ENCODE data around the gene ANAPC5. TPM values are rescaled to one million over a fixed set of nuclear protein-coding genes. Genes with fewer than 3 reads are reported as not detected.
"Not testable (repeated sequence)": the region's sequence is repeated elsewhere in the genome, so short reads cannot be mapped to it uniquely, and the experiment has no call there.

Gene ANAPC5
- 69.7 TPM for total RNA-seq

GRCh38 chr12:121351820-121352681, at the start of gene ANAPC5:
ANAPC5 (minus strand) TSS chr12:121352411; CDS start chr12:121352340, 71 bp downstream.
- peak; percentile 97 for DNase-seq (ENCODE audit: low spot score)

DNA sequence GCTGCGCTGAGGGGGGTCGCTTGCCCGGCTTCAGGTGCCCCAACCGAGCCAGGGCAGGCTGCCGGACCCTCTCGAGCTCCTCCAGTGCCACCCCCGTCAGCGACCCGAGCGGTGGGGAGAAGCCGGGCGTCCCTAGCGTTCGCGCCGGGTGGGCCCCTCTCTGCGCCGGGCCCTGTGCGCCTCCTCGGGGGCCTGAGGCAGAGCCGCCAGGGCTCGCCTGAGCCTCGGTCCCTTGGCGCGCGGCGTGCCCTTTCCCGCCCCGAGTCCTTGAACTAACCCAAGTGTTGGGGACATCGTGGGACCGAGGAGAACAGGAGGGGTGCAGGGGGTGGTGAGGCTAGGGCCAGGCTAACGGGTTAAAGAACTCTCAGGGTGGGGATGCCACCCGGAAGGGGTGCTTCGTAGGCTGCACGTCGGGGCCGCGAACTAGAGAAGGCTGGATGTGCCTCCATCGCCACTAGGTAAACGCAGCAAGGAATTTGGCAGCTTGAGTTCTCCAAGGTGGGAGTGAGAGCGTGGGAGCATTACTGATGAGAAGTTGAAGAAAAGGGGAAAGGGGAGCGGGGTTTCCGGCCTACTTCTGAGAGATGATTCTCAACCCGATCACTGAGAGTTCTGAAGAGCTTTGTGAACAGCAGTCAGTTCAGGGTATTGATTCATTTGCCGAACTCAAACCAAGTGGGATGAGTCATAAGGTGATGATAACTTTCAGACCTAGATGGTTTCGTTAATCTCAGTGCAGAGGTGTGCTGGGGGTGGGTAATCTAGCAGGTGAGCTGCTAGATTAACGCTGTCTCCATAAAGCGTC, 48.3 kb upstream of the ANAPC5 start:
- peak; percentile 18 for DNase-seq (ENCODE audit: low spot score)

DNA sequence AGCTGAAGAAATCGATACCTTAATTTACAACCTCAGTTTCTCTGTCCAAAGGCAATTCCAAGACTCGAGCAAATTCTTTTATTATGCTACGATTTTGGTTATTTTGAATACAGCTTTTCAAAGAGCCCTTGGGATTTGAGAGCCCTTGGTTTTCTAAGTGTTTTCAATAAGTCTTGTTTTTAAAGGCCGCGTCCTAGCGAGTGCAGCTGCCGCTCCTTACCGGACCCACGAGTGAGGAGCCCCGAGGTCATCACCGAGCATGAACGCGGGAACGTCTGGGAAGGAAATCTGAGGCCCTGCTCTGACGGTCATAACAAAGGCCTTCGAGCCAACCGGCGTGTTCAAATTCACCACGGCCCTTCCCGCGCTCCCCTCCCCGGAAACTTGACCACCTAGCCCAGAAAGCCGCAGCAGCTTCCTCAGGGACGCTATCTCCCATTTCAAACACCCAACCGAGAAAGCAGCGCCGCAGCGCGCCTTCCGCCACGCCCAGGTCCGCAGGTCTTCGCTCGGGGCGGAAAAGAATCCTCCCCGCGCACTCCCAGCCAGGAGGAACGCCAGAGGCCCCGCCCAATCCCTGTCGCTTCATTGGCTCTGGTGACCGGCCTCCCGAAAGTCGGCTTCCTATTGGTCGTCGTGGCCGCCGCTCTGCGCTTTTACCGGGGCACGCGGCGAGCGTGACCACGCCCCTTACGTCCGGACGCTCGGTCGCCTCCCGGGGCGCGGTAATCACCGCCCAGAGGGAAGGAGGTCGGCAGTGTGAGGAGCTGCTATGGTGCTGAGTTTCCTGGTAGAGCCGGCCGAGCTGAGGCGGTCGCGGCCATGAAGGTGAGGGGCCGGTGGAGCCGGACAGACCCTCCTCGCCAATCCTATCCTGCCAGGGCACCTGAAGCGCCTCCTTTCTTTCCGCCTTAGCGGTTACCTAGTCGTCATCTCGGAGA, 47.5 kb upstream of the ANAPC5 start, which contains the start of gene RNF34:
RNF34 (plus strand) TSS at position 728 of the 941 bp plus-strand sequence; CDS start at position 823, 95 bp downstream.
- DNase-seq (ENCODE audit: low spot score), result peak; percentile 99

GRCh38 chr12:121398355-121398754, 46.1 kb upstream of the ANAPC5 start:
- DNase-seq (ENCODE audit: low spot score), result no peak

DNA sequence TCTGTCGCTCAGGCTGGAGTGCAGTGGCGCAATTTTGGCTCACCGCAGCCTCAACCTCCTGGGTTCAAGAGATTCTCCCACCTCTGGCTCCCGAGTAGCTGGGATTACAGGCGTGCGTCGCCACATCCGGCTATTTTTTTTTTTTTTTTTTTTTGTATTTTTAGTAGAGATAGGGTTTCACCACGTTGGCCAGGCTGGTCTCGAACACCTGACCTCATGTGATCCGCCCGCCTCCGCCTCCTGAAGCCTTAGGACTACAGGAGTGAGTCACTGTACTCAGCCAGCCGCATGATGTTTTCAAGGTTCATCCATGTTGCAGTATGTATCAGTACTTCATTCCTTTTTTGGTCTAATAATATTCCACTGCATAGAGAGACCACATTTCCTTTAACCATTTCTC, 45.3 kb upstream of the ANAPC5 start:
- no peak for DNase-seq (ENCODE audit: low spot score)

DNA sequence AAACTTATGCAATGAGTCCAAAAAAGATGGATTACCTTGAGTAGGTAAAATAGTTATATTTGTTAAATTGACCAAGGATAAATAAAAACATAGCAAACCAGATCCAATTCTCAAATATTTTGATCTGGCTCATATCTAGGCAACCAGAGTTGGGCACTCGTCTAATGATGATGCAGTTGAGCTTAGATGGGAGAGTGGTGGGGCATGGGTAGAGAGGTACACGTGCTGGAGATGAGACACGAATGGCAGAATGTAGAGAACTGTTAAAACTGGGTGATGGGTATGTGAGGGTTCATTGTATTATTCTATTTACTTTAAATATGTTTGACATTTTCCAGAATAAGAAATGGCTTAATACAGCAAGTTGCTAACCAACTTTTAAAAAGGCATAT, 40.1 kb upstream of the ANAPC5 start:
- DNase-seq (ENCODE audit: low spot score), result no peak

DNA sequence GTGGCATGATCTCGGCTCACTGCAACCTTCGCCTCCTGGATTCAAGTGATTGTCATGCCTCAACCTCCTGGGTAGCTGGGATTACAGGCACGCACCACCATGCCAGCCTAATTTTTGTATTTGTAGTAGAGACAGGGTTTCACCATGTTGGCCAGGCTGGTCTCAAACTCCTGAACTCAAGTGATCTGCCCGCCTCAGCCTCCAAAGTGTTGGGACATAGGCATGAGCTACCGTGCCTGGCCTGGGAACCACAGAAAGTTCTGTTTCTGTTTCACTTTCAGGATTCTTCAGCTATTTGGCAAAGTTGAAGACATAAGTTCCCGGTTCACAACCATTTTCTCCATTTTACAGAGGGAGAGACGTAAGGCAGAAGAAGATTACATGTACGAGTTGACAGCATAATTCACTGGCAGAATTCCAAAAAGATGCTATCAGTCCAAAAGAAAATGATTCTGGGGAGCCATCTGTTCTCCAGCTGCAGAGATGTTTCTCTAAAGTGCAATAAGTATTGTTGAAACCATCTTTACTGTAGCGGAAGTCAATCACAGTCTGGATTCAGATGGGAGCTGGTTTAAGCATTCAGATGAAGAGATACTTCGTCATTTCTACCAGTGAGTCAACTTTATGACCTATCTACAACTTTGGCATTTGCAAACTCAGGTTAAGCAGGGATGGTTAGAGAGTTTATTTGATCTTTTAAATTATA, 39.6 kb upstream of the ANAPC5 start:
- peak; percentile 21 for DNase-seq (ENCODE audit: low spot score)

- DNase-seq (ENCODE audit: low spot score), result no peak
Observed at GRCh38 chr12:121390856-121391255, 38.6 kb upstream of the ANAPC5 start.

DNA sequence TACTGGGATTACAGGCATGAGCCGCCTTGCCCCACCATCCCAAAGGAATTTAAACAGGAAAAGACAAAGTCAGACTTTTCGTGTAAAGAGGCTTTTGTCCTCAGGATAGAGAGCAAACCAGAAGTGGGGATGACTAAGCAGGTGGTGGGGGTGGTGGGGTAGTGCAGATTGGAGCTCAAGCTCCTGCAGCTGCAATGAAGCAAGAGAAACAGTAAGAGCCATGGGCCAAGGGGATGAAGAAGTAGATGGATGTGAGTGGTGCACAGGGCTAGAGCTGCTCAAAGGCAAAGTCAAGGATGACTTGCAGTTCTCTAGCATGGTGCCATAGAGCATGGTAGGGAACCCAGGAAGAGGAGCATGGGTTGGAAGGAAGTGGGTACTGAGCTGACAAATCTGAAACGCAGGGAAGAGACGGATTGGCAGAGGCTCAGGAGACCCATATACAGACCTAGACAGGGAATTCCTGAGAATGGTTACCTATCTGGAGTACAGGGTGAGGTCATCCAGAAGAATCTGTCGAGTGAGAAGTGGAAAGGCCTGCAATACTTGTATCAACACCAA, 36.3 kb upstream of the ANAPC5 start:
- no peak for DNase-seq (ENCODE audit: low spot score)

- not testable (repeated sequence) for DNase-seq (ENCODE audit: low spot score)
Observed at GRCh38 chr12:121384891-121385290, 32.7 kb upstream of the ANAPC5 start.

- no peak for DNase-seq (ENCODE audit: low spot score)
Observed at GRCh38 chr12:121383601-121384021, 31.4 kb upstream of the ANAPC5 start.

DNA sequence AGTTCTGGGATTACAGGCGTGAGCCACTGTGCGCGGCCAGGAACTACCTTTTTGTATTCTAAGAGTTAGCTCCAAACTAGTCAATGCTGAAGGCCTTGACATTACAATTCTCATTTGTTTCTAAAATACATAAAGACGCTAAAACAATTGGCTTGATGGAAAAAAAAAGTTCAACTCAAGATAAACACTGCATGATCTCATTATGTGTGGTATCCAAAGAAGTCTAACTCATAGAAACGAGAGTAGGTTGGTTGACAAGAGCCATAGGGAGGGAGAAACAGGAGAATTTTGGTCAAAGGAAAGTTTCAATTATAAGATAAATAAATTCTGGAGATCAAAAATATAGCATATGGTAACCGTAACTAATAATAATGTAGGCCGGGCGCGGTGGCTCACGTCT, 27.7 kb upstream of the ANAPC5 start:
- no peak for DNase-seq (ENCODE audit: low spot score)

DNA sequence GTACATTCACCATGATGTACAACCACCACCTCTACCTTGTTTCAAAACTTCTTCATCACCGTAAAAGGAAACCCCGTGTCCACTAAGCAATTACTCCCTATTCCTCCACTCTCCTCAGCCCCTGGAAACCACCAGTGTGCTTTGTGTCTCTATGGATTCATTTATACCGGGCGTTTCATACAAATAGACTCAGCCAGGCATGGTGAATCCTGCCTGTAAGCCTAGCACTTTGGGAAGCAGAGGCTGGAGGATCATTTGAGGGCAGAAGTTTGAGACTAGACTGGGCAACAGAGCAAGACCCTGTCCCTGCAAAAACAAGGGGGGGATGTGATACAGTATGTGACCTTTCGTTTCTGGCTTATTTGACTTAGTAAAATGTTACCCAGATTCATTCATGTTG, 26.5 kb upstream of the ANAPC5 start:
- no peak for DNase-seq (ENCODE audit: low spot score)

- no peak for DNase-seq (ENCODE audit: low spot score)
Observed at GRCh38 chr12:121376754-121377697, 24.8 kb upstream of the ANAPC5 start.

DNA sequence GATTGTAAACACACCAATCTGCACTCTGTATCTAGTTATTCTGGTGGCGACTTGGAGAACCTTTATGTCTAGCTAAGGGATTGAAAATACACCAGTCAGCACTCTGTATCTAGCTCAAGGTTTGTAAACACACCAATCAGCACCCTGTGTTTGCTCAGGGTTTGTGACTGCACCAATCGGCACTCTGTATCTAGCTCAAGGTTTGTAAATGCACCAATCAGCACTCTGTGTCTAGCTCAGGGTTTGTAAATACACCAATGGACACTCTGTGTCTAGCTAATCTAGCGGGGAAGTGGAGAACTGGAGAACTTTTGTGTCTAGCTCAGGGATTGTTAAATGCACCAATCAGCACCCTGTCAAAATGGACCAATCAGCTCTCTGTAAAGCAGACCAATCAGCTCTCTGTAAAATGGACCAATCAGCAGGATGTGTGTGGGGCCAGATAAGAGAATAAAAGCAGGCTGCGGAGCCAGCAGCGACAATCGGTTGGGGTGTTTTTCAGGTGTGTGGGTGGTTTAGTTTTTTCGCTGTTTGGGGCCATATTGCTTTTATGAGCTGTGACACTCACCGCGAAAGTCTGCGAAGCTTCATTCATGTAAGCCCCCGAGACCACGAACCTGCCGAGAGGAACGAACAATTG, 22.9 kb upstream of the ANAPC5 start:
- DNase-seq (ENCODE audit: low spot score), result not testable (repeated sequence)

DNA sequence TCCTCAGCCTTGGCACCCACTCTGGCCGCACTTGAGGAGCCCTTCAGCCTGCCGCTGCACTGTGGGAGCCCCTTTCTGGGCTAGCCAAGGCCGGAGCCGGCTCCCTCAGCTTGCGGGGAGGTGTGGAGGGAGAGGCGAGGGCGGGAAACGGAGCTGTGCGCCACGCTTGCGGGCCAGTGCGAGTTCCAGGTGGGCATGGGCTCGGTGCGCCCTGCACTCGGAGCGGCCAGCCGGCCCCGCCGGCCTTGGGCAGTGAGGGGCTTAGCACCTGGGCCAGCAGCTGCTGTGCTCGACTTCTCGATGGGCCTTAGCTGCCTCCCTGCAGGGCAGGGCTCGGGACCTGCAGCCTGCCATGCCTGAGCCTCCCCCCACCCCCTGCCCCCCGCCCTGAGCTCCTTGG, 22.1 kb upstream of the ANAPC5 start:
- DNase-seq (ENCODE audit: low spot score), result not testable (repeated sequence)

- no peak for DNase-seq (ENCODE audit: low spot score)
Observed at GRCh38 chr12:121373755-121374154, 21.5 kb upstream of the ANAPC5 start.

GRCh38 chr12:121371404-121371803, 19.2 kb upstream of the ANAPC5 start:
- no peak for DNase-seq (ENCODE audit: low spot score)

DNA sequence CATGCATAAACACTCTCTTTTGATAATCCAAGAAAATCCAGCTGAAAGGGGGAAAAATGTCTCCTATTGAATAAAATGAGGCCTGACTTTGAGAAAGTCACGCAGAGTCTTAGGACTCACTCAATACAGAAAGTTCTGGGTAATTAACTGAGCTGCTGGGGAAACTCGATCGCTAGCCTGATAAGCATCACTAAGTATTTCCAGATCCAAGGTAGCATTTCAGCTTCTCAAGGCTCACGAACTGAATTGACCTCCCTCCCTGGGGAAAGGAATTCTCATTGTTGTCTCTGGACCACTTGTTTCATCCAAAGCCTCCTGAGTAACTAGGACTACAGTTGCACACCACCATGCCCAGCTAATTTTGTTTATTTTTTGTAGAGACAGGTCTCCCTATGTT, 13.8 kb upstream of the ANAPC5 start:
- no peak for DNase-seq (ENCODE audit: low spot score)

Measured in mucosa of gallbladder (tissue), 1 donor.